DND-41 (cell line): ENCODE data around the gene GPR39.

Source experiments
- ATAC-seq: fragments of 200-7000 bp; cut with Tn5 transposase; 3 replicates; pipeline ENCODE4 v1.9.1; 2021; ENCODE audit warnings: low read depth; ENCODE audit not compliant: insufficient read depth
- DNase-seq: peaks from one replicate; pipeline ENCODE4 v3.0.0-alpha.2; 2020
- H2AFZ ChIP-seq: 2 replicates; pipeline ENCODE4 v1.6.0; 2012; ENCODE audit warnings: low read depth, low read length
- H3K27ac ChIP-seq: 2 replicates; pipeline ENCODE4 v1.5.1; 2012; ENCODE audit warnings: low read length, inconsistent platforms
- H3K27me3 ChIP-seq: fragments of 200-600 bp; sonication (generic); 2 replicates; pipeline ENCODE4 v1.6.0; 2012; ENCODE audit warnings: low read length, mild to moderate bottlenecking, inconsistent platforms; ENCODE audit not compliant: insufficient read depth, poor library complexity
- H3K36me3 ChIP-seq: 2 replicates; pipeline ENCODE4 v1.5.1; 2012; ENCODE audit warnings: low read length, inconsistent platforms; ENCODE audit not compliant: insufficient read depth
- H3K4me1 ChIP-seq: 2 replicates; pipeline ENCODE4 v1.5.1; 2012; ENCODE audit warnings: mild to moderate bottlenecking, low read length; ENCODE audit not compliant: insufficient read depth
- H3K4me2 ChIP-seq: 2 replicates; pipeline ENCODE4 v1.6.0; 2012; ENCODE audit warnings: mild to moderate bottlenecking, moderate library complexity, low read length, inconsistent platforms; ENCODE audit not compliant: insufficient read depth
- H3K4me3 ChIP-seq, 2 experiments: fragments of 200-600 bp in 1 of 2; shearing (Covaris generic) in 1 of 2; 2 replicates each; pipeline ENCODE4 v1.5.1; 2012 to 2016; ENCODE audit warnings: inconsistent platforms in 2 of 2, low read length in 2 of 2, mild to moderate bottlenecking in 2 of 2, low read depth in 1 of 2, moderate library complexity in 1 of 2
- H3K79me2 ChIP-seq: 2 replicates; pipeline ENCODE4 v1.6.0; 2012; ENCODE audit warnings: low read length, inconsistent platforms; ENCODE audit not compliant: insufficient read depth
- H3K9ac ChIP-seq: 2 replicates; pipeline ENCODE4 v1.6.0; 2012; ENCODE audit warnings: low read depth, mild to moderate bottlenecking, inconsistent platforms, low read length, moderate library complexity
- H3K9me3 ChIP-seq: 2 replicates; pipeline ENCODE4 v1.5.1; 2012; ENCODE audit warnings: low read length, moderate library complexity, mild to moderate bottlenecking, inconsistent platforms; ENCODE audit not compliant: insufficient read depth, severe bottlenecking
- H4K20me1 ChIP-seq: 2 replicates; pipeline ENCODE4 v1.6.0; 2012; ENCODE audit warnings: low read length; ENCODE audit not compliant: insufficient read depth
- EZH2 ChIP-seq: IDR thresholded peaks from 3 replicates; pipeline ENCODE4 v1.6.1; 2012; ENCODE audit warnings: borderline replicate concordance, low read depth, mild to moderate bottlenecking, moderate library complexity, low read length, inconsistent platforms; ENCODE audit not compliant: severe bottlenecking
- TF ChIP-seq, protein P1 (sequence below): IDR thresholded peaks from 2 replicates; pipeline ENCODE4 v1.5.1; 2012; ENCODE audit warnings: borderline replicate concordance, low read length, moderate library complexity, mild to moderate bottlenecking; ENCODE audit not compliant: poor library complexity, severe bottlenecking; ENCODE audit errors: extremely low read depth

Gene GPR39

DNA sequence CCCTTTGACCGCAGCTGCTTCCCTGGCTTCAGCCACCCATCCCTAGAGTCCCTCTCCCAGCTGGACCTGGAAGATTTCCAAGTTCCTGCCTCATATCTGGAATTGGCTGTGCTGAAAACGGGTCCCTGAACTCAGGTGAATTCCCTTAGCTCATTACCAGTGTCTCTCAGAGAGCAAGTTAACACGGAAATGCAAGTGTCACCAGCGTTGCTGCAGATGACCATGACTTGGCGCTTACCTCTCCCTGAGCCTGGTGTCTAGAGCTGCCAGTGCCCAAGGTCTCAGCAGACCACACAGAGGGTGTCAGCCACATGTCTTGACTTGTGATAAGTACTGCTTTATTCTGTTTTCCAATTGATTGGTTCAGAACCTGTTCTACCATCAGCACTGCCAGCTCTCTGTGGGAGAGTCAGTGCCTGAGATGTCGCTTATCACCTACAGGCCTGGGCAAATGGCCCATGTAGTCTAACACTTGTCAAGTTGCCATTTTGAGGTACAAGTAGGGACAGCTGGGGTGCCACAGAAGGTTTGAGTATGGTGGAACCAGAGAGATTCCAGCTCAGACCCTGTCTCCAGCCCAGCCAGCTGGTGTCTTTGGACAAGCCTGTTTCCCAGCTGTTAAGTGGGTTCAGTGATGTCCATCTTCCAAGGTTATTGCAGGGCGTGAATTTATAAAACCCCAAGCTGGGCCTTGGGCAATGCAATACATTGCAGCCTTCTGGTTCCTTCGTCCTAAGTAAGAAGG is 204.7 kb downstream of the GPR39 start:
- Histone ChIP-seq H3K4me3 (no peak overlapping the region), H3K4me1 (no peaks in the 10 kb centered on the region), H3K9me3 (no peaks in the 10 kb centered on the region), H2AFZ (no peak overlapping the region), H3K27me3 (no peaks in the 10 kb centered on the region), H3K36me3 (no peaks in the 10 kb centered on the region), H3K9ac (no peak overlapping the region), H3K79me2 (no peaks in the 10 kb centered on the region), H4K20me1 (no peaks in the 10 kb centered on the region), H3K4me2 (no peak overlapping the region), H3K27ac (no peak overlapping the region)
- no peak for DNase-seq
- no peak for TF ChIP-seq EZH2
- TF ChIP-seq, protein P1, sequence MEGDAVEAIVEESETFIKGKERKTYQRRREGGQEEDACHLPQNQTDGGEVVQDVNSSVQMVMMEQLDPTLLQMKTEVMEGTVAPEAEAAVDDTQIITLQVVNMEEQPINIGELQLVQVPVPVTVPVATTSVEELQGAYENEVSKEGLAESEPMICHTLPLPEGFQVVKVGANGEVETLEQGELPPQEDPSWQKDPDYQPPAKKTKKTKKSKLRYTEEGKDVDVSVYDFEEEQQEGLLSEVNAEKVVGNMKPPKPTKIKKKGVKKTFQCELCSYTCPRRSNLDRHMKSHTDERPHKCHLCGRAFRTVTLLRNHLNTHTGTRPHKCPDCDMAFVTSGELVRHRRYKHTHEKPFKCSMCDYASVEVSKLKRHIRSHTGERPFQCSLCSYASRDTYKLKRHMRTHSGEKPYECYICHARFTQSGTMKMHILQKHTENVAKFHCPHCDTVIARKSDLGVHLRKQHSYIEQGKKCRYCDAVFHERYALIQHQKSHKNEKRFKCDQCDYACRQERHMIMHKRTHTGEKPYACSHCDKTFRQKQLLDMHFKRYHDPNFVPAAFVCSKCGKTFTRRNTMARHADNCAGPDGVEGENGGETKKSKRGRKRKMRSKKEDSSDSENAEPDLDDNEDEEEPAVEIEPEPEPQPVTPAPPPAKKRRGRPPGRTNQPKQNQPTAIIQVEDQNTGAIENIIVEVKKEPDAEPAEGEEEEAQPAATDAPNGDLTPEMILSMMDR: no peak
- ATAC-seq: no peak

DNA sequence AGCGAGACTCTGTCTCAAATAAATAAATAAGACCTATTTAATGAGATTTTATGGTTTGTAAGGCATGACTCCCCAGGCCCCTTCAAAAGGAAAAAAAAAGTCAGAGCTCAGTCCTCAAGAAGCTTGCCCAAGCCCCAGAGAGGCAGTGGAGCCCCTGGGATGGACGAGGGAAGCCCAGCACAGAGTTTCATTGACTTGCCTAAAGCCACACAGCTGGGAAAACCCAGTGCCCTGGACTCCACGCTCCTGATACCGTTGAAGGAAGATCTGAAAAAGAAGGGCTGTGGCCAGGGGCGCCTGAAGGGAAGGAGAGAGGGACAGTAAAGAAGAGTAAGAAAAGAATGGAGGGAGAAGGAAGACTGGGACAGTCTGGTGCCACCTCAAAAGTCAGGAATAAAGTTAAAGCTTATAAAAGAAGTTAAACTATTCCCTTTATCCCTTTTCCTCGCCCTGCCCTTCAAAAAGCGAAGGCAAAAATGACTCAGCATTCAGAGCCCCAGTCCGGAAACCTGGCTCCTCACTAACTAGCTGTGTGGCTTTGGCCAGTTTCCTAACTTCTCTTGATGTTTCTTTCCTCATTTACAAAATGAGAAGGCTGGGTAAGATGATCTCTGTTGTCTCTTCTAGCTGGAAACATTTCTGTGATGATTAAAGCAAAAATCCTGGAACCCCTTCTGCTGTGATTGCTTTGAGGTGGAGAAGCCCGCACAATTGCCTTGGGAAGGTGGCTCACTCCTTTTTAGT is 206.7 kb downstream of the GPR39 start:
- H3K9me3 ChIP-seq: no peaks in the 10 kb centered on the region
- no peaks in the 10 kb centered on the region for H3K27me3 ChIP-seq
- H3K4me2 ChIP-seq: no peak overlapping the region
- no peak overlapping the region for H3K27ac ChIP-seq
- H2AFZ ChIP-seq: no peak overlapping the region
- ATAC-seq (no peak), DNase-seq (no peak)
- no peaks in the 10 kb centered on the region for H3K36me3 ChIP-seq
- no peaks in the 10 kb centered on the region for H3K79me2 ChIP-seq
- TF ChIP-seq EZH2: no peak
- TF ChIP-seq, protein P1: no peak
- H3K4me1 ChIP-seq: no peaks in the 10 kb centered on the region
- no peaks in the 10 kb centered on the region for H4K20me1 ChIP-seq
- no peak overlapping the region for H3K9ac ChIP-seq
- no peak overlapping the region for H3K4me3 ChIP-seq

DNA sequence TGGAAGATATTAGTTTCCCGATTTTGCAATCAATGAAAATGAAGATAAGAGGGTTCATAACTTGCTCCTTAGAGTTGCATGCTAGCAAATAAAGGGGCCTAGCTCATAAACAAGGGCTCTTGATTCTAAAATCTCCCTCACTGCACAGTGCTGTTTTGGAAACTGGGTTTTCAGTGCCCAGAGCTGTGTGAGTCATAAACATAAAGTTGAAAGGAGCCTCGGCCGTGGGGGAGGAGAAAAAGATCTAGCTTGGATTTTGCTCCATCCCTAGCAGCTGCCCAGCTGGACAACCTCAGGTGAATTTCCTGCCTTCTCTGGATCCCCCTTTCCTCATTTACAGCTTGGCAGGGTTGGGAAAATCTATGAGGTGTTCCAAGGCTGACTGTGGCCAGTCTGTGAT is 210.9 kb downstream of the GPR39 start:
- Histone ChIP-seq H3K27me3 (no peaks in the 10 kb centered on the region), H2AFZ (no peak overlapping the region), H3K4me1 (no peaks in the 10 kb centered on the region), H3K4me3 (no peak overlapping the region), H3K4me2 (no peak overlapping the region), H3K9ac (no peak overlapping the region), H3K79me2 (no peaks in the 10 kb centered on the region), H4K20me1 (no peaks in the 10 kb centered on the region), H3K27ac (no peak overlapping the region), H3K36me3 (no peaks in the 10 kb centered on the region), H3K9me3 (no peaks in the 10 kb centered on the region)
- TF ChIP-seq, protein P1: no peak
- no peak for TF ChIP-seq EZH2
- no peak for DNase-seq
- ATAC-seq: no peak
